Retinal pigment epithelial cell (primary cell): ENCODE results near the gene SPARC.

Source experiments
- DNase-seq: peaks from one replicate; pipeline ENCODE4 v3.0.0-alpha.2; 2010; ENCODE audit warnings: low read depth
- H3K4me3 ChIP-seq: 2 replicates; pipeline ENCODE4 v1.5.1; 2011; ENCODE audit warnings: mild to moderate bottlenecking, low read length, control low read depth, moderate library complexity
- CTCF ChIP-seq: conservative IDR thresholded peaks from 2 replicates; pipeline ENCODE4 v1.5.1; 2011; ENCODE audit warnings: low read depth, low read length, control low read depth, inconsistent platforms

Gene SPARC

GRCh38 chr5:151648089-151648488 lies 38.6 kb downstream of the SPARC start:
- no peak for DNase-seq
- TF ChIP-seq CTCF: no peak
- no peak overlapping the region for H3K4me3 ChIP-seq

- DNase-seq: no peak
- no peak for TF ChIP-seq CTCF
- no peak overlapping the region for H3K4me3 ChIP-seq
These were observed 39.3 kb downstream of the SPARC start for GRCh38 chr5:151647320-151647861.

DNA sequence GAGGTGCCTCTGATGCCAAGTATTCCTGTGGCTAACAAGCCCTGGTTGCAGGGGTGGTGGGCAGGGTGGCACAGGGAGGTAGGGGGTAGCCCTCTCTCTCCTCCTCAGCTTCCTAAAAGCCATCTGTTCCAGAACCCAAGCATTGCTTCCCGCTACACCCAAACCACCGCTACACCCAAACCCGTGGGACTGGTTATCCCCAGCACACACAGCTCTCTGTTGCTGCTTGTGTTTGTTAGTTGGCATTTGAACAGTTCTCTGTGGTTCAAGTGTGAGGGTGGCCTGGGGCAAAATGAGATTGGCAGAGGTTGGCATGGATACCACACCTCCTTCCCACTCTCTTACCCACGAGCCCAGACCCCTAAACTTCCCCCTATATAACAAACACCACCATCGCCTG lies 40.4 kb downstream of the SPARC start:
- no peak for TF ChIP-seq CTCF
- H3K4me3 ChIP-seq: no peak overlapping the region
- DNase-seq: no peak

DNA sequence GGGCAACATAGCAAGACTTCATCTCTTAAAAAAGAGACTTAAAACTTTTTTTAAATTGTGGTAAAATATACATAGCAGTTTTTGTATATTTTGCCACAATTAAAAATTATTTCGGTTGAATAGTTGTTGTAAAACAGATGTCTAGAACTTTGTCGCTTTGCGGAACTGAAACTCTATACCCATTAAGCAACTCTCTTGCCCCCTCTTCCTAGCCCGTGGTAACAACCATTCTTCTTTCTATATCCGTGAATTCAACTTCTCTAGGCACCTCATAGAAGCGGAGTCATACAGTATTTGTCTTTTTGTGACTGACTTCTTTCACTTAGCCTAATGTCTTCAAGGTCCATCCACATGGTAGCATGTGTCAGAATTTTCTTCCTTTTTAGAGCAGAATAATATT lies 43.3 kb downstream of the SPARC start:
- no peak overlapping the region for H3K4me3 ChIP-seq
- DNase-seq: no peak
- TF ChIP-seq CTCF: no peak

GRCh38 chr5:151642472-151643140 lies 44.1 kb downstream of the SPARC start:
- no peak overlapping the region for H3K4me3 ChIP-seq
- no peak for DNase-seq
- no peak for TF ChIP-seq CTCF

GRCh38 chr5:151638619-151639018 lies 48.1 kb downstream of the SPARC start:
- no peak for DNase-seq
- TF ChIP-seq CTCF: no peak
- H3K4me3 ChIP-seq: no peak overlapping the region

GRCh38 chr5:151637676-151638075 lies 49.0 kb downstream of the SPARC start:
- no peak overlapping the region for H3K4me3 ChIP-seq
- TF ChIP-seq CTCF: no peak
- no peak for DNase-seq
